ENCODE data around the gene ZNF366.

DNA sequence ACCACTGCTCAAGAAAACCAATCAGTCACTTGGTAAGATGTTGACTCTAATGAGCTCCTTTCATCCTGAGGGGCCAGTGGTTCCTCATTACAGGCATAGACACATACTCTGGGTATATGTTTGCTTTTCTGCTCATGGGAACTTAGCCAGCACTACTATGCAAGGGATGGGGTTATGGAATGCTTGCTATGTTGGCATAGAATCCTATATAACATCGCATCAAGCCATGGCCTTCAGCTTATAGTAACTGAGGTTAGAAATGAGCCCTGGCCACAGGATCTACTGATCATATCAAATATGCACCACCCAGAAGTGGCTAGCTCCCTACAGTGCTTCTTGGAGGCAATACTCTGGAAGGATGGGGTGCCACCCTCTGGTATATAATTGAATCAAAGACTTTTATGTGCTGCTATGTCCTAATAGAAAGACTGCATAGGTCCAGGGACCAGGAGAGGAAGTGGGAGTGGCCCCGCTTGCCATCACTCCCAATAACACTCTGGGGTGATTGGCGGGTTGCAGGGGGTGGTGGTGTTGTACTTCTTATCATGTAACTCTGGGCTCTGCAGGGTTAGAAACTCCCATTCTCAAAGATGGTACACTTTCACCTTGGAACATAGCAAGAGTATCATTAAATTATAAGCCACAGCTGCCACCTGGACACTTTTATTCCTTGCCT, 70.3 kb downstream of the ZNF366 start:
- TF ChIP-seq CEBPB (IDR thresholded peaks at IDR 0.05; ENCODE audit: low read depth) = no peak
- TF ChIP-seq, protein P1, sequence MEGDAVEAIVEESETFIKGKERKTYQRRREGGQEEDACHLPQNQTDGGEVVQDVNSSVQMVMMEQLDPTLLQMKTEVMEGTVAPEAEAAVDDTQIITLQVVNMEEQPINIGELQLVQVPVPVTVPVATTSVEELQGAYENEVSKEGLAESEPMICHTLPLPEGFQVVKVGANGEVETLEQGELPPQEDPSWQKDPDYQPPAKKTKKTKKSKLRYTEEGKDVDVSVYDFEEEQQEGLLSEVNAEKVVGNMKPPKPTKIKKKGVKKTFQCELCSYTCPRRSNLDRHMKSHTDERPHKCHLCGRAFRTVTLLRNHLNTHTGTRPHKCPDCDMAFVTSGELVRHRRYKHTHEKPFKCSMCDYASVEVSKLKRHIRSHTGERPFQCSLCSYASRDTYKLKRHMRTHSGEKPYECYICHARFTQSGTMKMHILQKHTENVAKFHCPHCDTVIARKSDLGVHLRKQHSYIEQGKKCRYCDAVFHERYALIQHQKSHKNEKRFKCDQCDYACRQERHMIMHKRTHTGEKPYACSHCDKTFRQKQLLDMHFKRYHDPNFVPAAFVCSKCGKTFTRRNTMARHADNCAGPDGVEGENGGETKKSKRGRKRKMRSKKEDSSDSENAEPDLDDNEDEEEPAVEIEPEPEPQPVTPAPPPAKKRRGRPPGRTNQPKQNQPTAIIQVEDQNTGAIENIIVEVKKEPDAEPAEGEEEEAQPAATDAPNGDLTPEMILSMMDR (IDR thresholded peaks at IDR 0.05 in 2 of 3, conservative IDR thresholded peaks at IDR 0.05 in 1 of 3; ENCODE audit: borderline replicate concordance in 1 of 3, insufficient read depth in 1 of 3, low read depth in 2 of 3, low read length in 2 of 3) = no peak
- TF ChIP-seq, protein P2, sequence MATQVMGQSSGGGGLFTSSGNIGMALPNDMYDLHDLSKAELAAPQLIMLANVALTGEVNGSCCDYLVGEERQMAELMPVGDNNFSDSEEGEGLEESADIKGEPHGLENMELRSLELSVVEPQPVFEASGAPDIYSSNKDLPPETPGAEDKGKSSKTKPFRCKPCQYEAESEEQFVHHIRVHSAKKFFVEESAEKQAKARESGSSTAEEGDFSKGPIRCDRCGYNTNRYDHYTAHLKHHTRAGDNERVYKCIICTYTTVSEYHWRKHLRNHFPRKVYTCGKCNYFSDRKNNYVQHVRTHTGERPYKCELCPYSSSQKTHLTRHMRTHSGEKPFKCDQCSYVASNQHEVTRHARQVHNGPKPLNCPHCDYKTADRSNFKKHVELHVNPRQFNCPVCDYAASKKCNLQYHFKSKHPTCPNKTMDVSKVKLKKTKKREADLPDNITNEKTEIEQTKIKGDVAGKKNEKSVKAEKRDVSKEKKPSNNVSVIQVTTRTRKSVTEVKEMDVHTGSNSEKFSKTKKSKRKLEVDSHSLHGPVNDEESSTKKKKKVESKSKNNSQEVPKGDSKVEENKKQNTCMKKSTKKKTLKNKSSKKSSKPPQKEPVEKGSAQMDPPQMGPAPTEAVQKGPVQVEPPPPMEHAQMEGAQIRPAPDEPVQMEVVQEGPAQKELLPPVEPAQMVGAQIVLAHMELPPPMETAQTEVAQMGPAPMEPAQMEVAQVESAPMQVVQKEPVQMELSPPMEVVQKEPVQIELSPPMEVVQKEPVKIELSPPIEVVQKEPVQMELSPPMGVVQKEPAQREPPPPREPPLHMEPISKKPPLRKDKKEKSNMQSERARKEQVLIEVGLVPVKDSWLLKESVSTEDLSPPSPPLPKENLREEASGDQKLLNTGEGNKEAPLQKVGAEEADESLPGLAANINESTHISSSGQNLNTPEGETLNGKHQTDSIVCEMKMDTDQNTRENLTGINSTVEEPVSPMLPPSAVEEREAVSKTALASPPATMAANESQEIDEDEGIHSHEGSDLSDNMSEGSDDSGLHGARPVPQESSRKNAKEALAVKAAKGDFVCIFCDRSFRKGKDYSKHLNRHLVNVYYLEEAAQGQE (IDR thresholded peaks at IDR 0.05; ENCODE audit: low read depth) = no peak
